K562 (cell line): ENCODE data around the gene LHFPL5. TPM values are rescaled to one million over a fixed set of nuclear protein-coding genes. Genes with fewer than 3 reads are reported as not detected.

Experiments used
- CREB5 ChIP-seq: fragments of 250-450 bp; sonication (Bioruptor Pico); IDR thresholded peaks from 2 replicates; pipeline ENCODE4 v1.5.0; 2020; ENCODE audit warnings: mild to moderate bottlenecking
- DEAF1 ChIP-seq: fragments of 450-650 bp; formaldehyde crosslinking; IDR thresholded peaks from 2 replicates; pipeline ENCODE4 v1.4.0; 2020; ENCODE audit warnings: mild to moderate bottlenecking, moderate library complexity
- DLX4 ChIP-seq: fragments of 250-450 bp; sonication (Bioruptor Pico); IDR thresholded peaks from 2 replicates; pipeline ENCODE4 v1.6.1; 2021; ENCODE audit warnings: mild to moderate bottlenecking
- E2F6 ChIP-seq, 2 experiments: IDR thresholded peaks; 2 replicates each; pipeline ENCODE4 v1.6.1; 2011; ENCODE audit warnings: borderline replicate concordance in 1 of 2, control low read depth in 1 of 2, low read depth in 1 of 2, low read length in 1 of 2, mild to moderate bottlenecking in 1 of 2, mixed read lengths in 1 of 2, moderate library complexity in 1 of 2; ENCODE audit not compliant: insufficient read depth in 1 of 2, insufficient read length in 1 of 2, poor library complexity in 1 of 2, severe bottlenecking in 1 of 2; ENCODE audit errors: extremely low read depth in 1 of 2
- ELK3 ChIP-seq: fragments of 450-650 bp; formaldehyde crosslinking; IDR thresholded peaks from 2 replicates; pipeline ENCODE4 v1.4.0; 2020; ENCODE audit warnings: mild to moderate bottlenecking
- KAT8 ChIP-seq: fragments of 450-650 bp; IDR thresholded peaks from 2 replicates; pipeline ENCODE4 v1.6.1; 2016; ENCODE audit warnings: low read depth, mild to moderate bottlenecking
- KLF1 ChIP-seq: fragments of 450-650 bp; IDR thresholded peaks from 2 replicates; pipeline ENCODE4 v1.6.1; 2016; ENCODE audit warnings: missing genetic modification characterization, missing compliant biosample characterization
- LCOR ChIP-seq: sonication (generic); formaldehyde crosslinking; IDR thresholded peaks from 2 replicates; pipeline ENCODE4 v1.8.0; 2022; ENCODE audit warnings: mild to moderate bottlenecking, missing genetic modification reagents
- MLX ChIP-seq, 2 experiments: fragments of 450-650 bp in 1 of 2; sonication (generic) in 1 of 2; formaldehyde crosslinking; conservative IDR thresholded peaks; 2 replicates each; pipeline versions ENCODE4 v1.4.0 to v1.8.1; 2020 to 2022; ENCODE audit warnings: mild to moderate bottlenecking in 1 of 2, missing genetic modification reagents in 1 of 2
- NCOR1 ChIP-seq: fragments of 450-650 bp; IDR thresholded peaks from 2 replicates; pipeline ENCODE4 v1.6.1; 2016; ENCODE audit warnings: mild to moderate bottlenecking, moderate library complexity
- PBX2 ChIP-seq, 2 experiments: IDR thresholded peaks in 1 of 2; conservative IDR thresholded peaks in 1 of 2; 2 replicates each; pipeline ENCODE4 v1.6.1; 2016; ENCODE audit warnings: low read depth in 2 of 2, mild to moderate bottlenecking in 1 of 2, missing compliant biosample characterization in 1 of 2, missing genetic modification characterization in 1 of 2, moderate library complexity in 1 of 2
- PCBP2 ChIP-seq: fragments of 200-400 bp; formaldehyde crosslinking; IDR thresholded peaks from 2 replicates; pipeline ENCODE4 v1.6.1; 2018; ENCODE audit warnings: low read length, low read depth, mild to moderate bottlenecking, moderate library complexity; ENCODE audit not compliant: poor library complexity, severe bottlenecking
- RBM15 ChIP-seq: fragments of 200-400 bp; formaldehyde crosslinking; IDR thresholded peaks from 2 replicates; pipeline ENCODE4 v1.6.1; 2018; ENCODE audit warnings: mild to moderate bottlenecking, low read length, moderate library complexity; ENCODE audit not compliant: insufficient read depth
- RBM39 ChIP-seq: fragments of 200-400 bp; formaldehyde crosslinking; optimal IDR thresholded peaks from 2 replicates; pipeline ENCODE3; 2018; ENCODE audit warnings: low read depth, low read length
- ZNF197 ChIP-seq: fragments of 200-800 bp; sonication (Bioruptor generic); IDR thresholded peaks from 2 replicates; pipeline ENCODE4 v1.6.1; 2016; ENCODE audit warnings: low read depth, missing genetic modification characterization, missing compliant biosample characterization
- ZNF561 ChIP-seq: fragments of 450-650 bp; formaldehyde crosslinking; conservative IDR thresholded peaks from 2 replicates; pipeline ENCODE4 v1.4.0; 2020; ENCODE audit warnings: mild to moderate bottlenecking, moderate library complexity
- polyA plus RNA-seq, 8 experiments: library from polyadenylated mRNA; depleted of rRNA in 4 of 8; stranded (reverse) in 5 of 8; unstranded in 3 of 8; fragments of >200 nt; fragmentation: Nextera tagmentation in 2 of 8; fragmentation: Illumina TruSeq in 1 of 8; extraction: Ambion mirVana in 2 of 8; extraction: Trizol in 1 of 8; gene quantifications; 2 replicates each; pipeline versions ENCODE4 v1.2.1 to v1.2.3, GENCODE V29; 2011 to 2014; ENCODE audit warnings: inconsistent platforms in 1 of 8, missing spikeins in 1 of 8
- total RNA-seq, 7 experiments: library from RNA; depleted of rRNA in 6 of 7; stranded (reverse); fragments of >200 nt in 6 of 7; fragmentation: Illumina TruSeq in 2 of 7; extraction: Trizol in 2 of 7; gene quantifications; 2 replicates each; pipeline versions ENCODE4 v1.2.1 to v1.2.3, GENCODE V29; 2011 to 2021; ENCODE audit warnings: low replicate concordance in 1 of 7

The LHFPL5 gene
- total and polyA plus RNA-seq, 9 of the 15 experiments (the other 6 are each of a cell fraction or from before 2014, with no cell fraction given): not detected

GRCh38 chr6:35804996-35805736 is at the start of gene LHFPL5 (continued):
- no peak for TF ChIP-seq E2F6 (IDR thresholded peaks at IDR 0.05; ENCODE audit: borderline replicate concordance in 1 of 2, extremely low read depth in 1 of 2, insufficient read depth in 1 of 2, insufficient read length in 1 of 2, low read depth in 1 of 2, low read length in 1 of 2, poor library complexity in 1 of 2, severe bottlenecking in 1 of 2)
- no peak for TF ChIP-seq NCOR1
- TF ChIP-seq MLX (CRISPR knock-in tag; conservative IDR thresholded peaks at IDR 0.05): no peak
- TF ChIP-seq RBM39: no peak
- TF ChIP-seq ZNF197: 0 out of 2 replicates have a peak, but pooled peaks have one; percentile 67
- 0 out of 2 replicates have a peak, but pooled peaks have one; percentile 32 for TF ChIP-seq PBX2 (CRISPR knock-in tag; IDR thresholded peaks at IDR 0.05; ENCODE audit: low read depth)
- no peak for TF ChIP-seq PBX2 (tag; conservative IDR thresholded peaks at IDR 0.05; ENCODE audit: low read depth)
- no peak for TF ChIP-seq ELK3 (CRISPR knock-in tag)
- TF ChIP-seq KLF1: no peak
- no peak for TF ChIP-seq KAT8
- no peak for TF ChIP-seq RBM15
- TF ChIP-seq LCOR (CRISPR knock-in tag): peak; percentile 96
- TF ChIP-seq PCBP2: no peak
- no peak for TF ChIP-seq ZNF561
- TF ChIP-seq CREB5 (CRISPR knock-in tag): no peak
- TF ChIP-seq DEAF1: no peak
- no peak for TF ChIP-seq DLX4 (CRISPR knock-in tag)
